Measurements from ENCODE around the gene PAPPA2.

PAPPA2 gene

DNA sequence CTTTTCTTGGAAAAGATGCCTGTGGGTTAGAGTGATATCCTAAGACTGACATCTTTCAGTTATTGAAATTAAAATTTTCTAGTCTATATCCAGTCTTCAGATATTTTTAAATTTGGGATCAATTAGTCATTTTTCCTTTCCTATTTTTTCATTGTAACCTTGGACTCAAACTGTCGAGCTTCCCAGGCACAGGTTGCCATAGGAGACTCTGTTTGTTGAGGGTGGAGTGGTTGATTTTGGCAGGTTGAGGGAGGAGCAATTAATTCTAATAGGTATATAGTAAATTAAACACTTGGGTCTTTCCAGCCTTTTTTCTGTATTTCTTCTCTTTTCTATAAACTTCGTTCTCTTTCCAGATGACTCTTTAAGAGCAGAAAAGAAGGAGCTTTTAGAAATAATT is 374.7 kb downstream of the PAPPA2 start:
- no peak for DNase-seq (ENCODE audit: low spot score)
- in situ Hi-C loops (cut with MboI; ENCODE audit: low pct_unique_long_range_greater_than_20kb, low sequenced_read_pairs, unreplicated experiment): no loop called here
- TF ChIP-seq, protein P1, sequence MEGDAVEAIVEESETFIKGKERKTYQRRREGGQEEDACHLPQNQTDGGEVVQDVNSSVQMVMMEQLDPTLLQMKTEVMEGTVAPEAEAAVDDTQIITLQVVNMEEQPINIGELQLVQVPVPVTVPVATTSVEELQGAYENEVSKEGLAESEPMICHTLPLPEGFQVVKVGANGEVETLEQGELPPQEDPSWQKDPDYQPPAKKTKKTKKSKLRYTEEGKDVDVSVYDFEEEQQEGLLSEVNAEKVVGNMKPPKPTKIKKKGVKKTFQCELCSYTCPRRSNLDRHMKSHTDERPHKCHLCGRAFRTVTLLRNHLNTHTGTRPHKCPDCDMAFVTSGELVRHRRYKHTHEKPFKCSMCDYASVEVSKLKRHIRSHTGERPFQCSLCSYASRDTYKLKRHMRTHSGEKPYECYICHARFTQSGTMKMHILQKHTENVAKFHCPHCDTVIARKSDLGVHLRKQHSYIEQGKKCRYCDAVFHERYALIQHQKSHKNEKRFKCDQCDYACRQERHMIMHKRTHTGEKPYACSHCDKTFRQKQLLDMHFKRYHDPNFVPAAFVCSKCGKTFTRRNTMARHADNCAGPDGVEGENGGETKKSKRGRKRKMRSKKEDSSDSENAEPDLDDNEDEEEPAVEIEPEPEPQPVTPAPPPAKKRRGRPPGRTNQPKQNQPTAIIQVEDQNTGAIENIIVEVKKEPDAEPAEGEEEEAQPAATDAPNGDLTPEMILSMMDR (IDR thresholded peaks at IDR 0.05; ENCODE audit: extremely low read depth, insufficient read depth, missing control alignments): no peak

DNA sequence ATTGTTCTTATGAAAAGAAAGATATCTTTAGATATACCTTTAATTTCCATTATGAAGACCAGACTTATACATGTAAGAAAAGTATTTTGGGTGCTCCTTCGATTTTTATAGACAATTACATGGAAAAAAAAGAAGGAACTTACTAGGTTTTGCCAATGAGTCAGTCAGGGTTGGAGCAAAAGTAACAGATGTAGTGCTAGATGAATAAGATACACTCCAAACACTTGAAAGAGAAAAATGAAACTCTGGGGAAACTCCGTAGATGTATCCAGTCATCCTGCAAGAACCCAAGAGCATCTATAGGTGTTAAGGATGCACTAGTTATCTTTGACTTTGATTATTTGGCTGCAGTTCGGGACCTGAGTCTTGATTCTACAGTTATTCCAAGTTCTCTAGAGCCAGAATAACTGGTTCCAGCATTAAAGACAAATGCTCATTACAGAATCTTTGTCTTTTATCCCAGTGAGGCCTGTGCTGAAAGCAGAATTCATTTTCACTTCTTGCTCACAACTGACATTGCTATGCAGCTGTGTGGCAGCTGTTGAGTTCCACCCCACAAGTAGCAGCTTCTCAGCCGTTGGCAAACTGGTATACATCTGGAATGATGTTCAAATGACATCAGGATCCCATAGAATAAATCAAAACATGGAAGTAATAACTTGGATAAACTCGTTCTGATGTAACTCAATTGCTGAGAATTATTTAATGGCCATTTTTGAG is 375.5 kb downstream of the PAPPA2 start:
- no peak for DNase-seq (ENCODE audit: low spot score)
- TF ChIP-seq, protein P1 (IDR thresholded peaks at IDR 0.05; ENCODE audit: extremely low read depth, insufficient read depth, missing control alignments): no peak
- in situ Hi-C loops (cut with MboI; ENCODE audit: low pct_unique_long_range_greater_than_20kb, low sequenced_read_pairs, unreplicated experiment): no loop called here

DNA sequence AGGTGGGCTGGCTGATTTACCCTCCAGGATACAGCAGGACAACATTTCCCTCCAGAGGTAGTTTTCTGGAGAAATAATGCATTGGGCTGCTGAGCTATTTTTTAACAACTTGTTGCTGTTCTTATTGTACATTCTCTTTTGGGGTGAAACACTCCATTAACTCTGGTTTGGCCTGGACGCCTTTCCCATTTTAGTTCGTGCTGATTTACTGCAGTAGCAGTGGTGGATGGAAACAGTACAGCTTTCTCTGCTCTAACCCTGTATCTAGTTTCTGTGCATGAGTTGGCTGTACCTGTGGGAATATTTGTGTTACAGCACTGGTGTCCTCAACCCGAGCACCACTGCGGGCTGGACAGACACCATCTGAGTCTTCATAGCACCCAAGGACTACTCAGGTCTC is 376.2 kb downstream of the PAPPA2 start:
- no peak for DNase-seq (ENCODE audit: low spot score)
- in situ Hi-C loops (cut with MboI; ENCODE audit: low pct_unique_long_range_greater_than_20kb, low sequenced_read_pairs, unreplicated experiment): no loop called here
- TF ChIP-seq, protein P1 (IDR thresholded peaks at IDR 0.05; ENCODE audit: extremely low read depth, insufficient read depth, missing control alignments): no peak

DNA sequence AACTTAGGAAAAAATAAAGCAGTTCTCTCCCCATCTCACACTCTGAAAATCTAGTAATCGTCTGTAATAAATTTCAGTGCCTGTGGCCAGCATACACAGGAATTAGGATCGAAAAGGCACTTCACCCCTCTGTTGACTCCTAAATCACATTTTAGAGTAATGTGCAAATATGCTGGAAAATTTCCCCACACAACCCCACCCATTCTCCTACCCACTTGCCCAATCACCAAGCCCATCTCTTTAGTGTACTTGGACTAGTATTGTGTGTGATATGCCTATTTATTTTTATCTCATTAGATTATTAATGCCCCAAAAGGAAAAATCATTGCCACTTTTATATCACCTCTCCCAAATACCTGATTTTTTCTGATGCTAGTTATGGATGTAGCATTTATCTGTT is 378.3 kb downstream of the PAPPA2 start:
- TF ChIP-seq, protein P1 (IDR thresholded peaks at IDR 0.05; ENCODE audit: extremely low read depth, insufficient read depth, missing control alignments): no peak
- in situ Hi-C loops (cut with MboI; ENCODE audit: low pct_unique_long_range_greater_than_20kb, low sequenced_read_pairs, unreplicated experiment): no loop called here
- no peak for DNase-seq (ENCODE audit: low spot score)

DNA sequence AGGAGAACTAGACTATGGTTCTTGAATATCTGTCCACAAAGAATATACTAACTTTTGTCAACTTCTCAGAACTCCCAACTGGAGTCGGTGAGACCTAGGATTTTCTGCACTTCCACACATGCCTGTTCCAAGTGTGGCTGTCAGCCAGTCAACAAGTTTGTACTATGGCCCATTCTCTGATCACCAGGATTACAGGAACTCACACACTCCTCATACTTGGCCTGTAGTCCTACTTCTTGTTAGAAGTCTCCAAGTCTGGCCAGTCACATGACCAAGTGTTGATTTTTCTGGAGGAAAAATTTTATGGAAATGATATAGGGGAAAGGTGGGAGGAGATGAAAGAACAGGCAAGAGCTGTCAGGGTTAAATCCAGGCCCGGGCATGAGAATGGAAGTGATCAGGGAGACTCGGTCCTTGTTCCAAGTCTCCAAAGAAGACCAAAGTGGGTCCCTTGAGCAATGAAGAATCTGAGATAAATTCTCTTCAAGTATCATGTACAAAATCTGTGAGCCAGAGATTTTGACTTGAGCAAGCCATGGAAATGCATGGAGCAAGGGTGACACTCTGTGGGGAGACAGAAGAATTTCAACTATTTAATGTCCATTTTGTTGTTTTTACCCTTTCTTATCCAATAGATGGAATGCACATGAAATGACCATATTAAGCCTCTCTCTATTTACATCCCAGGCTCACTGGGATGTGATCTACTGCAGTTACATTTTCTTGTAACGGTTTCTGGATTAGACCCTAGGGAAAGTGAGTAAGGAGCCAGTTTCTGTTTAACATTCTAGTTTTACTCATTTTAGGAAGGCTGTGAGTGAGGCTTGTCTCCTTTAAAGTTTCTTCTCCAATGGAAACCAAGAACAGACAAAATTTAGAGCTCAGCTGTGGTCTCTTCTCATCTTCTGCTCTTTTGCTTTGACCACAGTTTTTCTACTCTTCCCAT is 380.6 kb downstream of the PAPPA2 start:
- in situ Hi-C loops (cut with MboI; ENCODE audit: low pct_unique_long_range_greater_than_20kb, low sequenced_read_pairs, unreplicated experiment): no loop called here
- TF ChIP-seq, protein P1 (IDR thresholded peaks at IDR 0.05; ENCODE audit: extremely low read depth, insufficient read depth, missing control alignments): peak; percentile 33
- DNase-seq (ENCODE audit: low spot score): peak; percentile 15

DNA sequence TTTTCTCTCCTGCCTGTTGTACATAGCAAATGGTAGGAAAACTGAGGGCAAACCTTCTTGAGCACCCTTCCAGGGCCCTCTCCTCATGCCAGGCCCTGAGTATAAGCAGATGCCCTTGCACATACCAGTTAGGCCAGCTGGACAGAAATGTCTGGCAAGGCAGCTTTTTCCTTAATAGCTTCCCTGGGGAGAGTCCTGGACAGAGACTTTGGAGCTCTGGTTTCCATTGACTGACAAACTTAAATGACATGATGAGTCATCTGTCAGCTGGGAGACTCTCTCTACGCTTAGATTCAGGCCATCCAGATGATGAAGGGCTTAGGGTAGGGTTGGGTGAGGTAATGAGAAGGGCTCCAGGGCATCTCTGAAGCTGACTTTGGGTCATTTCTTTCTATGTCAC is 384.1 kb downstream of the PAPPA2 start:
- in situ Hi-C loops (cut with MboI; ENCODE audit: low pct_unique_long_range_greater_than_20kb, low sequenced_read_pairs, unreplicated experiment): no loop called here

More for the DNA sequence above, 384.1 kb downstream of the PAPPA2 start:
- TF ChIP-seq, protein P1 (IDR thresholded peaks at IDR 0.05; ENCODE audit: extremely low read depth, insufficient read depth, missing control alignments): no peak
- no peak for DNase-seq (ENCODE audit: low spot score)

Measured in GM13977 (cell line).